OCI-M1 (cell line): Measurements from ENCODE around the gene SP3.

Source experiments
- DNase-seq: peaks from one replicate; lab custom pipeline; 2025; lab: John Stamatoyannopoulos, UW

The SP3 gene

DNA sequence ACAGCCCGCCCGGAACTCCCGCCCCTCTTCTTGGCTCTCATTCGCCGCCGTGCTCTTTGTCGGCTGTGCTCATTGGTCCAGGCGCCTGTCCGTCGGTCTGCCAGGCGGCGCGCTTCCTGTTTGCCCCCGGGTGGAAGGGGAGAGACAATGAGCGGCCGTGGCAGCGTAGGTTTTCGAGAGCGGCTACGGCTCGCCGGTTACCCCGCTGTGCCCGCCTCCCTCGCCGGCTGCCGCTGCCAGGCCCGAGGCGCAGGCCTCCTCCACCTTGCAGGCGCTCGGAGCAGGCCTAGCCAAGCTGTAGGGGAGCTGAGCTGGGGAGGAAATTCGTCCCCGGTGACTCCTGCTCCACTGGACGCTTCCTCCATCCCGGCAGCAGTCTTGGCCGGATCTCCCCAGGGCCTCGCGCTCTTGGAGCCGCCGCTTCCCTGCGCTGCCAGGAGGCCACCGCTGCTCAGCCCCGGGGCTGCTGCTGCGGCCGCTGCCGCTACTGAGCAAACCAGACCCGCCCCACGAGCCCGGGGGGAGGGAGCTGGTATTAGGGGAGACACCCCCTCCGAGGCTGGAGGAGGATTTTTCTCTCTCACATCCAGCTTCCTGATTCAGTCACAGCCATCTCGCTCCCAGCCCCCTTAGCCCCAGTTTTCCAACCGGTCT lies at the start of gene SP3:
TSS of gene SP3 (minus strand) at position 2 of the 654 bp plus-strand sequence. CDS start 202 bp downstream, outside the sequence.
- peak; percentile 96 for DNase-seq

DNA sequence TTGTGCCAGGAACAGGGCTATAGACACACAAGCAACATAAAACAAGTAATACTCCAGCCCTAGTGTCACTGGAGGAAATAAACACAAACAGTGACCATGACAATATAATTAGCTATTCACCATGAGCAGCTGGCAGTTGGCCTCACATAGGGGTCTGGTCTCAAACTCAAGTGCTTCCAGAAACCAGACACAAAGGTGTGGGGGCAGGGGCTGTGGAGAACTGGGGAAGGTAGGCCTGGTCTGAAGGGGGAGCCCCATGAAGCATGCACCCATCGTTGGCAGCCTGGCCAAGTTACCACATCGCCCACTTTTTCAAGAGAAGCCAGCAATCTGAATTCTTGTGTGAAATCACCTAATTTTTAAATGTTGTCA lies 49.5 kb upstream of the SP3 start:
- DNase-seq: no peak

DNA sequence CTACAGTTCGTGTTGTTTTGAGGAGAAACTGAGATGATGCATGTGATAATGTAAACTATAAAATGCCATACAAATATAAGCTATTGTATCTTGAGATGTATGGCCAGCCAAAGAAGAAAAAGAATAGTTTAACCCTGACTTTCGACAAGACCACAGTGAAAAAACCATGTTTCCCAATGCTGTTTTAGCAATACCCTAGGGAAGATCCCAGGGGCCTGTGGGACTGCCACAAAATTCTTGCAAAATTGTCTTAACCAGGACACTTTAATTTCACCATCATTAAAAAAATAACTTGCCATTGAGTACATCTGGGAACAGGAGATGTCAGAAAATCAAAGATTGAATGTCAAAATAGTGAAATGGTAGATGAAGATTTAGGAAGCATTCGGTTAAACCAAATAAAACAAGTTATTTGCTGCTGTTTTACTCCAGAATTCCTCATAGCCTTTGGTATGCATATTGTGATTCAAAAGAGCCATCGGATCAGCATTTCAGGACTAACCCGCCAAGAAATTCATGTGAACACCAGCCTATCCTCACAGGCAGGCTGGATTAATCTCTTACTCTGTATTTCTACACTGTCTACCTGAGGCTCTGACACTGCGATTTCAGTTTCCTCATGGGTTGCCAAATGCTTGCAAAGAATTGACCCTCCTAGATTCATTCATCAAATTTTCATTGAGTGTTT lies 49.0 kb upstream of the SP3 start:
- DNase-seq: no peak

DNA sequence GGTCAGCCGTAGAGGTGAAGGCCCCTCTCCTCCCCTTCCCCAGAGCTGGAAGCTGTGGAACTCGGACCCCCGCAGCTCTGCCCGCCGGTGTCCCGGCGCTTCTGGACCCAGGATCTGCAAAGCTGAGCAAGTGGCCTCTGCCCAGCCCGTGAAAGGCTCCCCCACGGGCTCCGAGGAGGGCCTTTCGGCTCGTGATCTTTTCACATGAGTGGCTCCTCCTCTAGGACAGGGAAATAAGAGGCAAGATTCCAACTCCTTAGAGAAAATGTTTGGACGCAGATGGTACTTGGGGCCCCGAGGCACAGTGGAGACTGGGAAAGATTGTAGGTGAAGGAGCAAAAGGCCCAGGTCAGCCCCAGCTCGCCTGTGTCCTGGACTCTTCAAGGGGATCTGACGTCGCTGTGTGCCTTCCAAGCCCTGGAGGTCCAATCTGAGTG lies 48.2 kb upstream of the SP3 start:
- DNase-seq: no peak

DNA sequence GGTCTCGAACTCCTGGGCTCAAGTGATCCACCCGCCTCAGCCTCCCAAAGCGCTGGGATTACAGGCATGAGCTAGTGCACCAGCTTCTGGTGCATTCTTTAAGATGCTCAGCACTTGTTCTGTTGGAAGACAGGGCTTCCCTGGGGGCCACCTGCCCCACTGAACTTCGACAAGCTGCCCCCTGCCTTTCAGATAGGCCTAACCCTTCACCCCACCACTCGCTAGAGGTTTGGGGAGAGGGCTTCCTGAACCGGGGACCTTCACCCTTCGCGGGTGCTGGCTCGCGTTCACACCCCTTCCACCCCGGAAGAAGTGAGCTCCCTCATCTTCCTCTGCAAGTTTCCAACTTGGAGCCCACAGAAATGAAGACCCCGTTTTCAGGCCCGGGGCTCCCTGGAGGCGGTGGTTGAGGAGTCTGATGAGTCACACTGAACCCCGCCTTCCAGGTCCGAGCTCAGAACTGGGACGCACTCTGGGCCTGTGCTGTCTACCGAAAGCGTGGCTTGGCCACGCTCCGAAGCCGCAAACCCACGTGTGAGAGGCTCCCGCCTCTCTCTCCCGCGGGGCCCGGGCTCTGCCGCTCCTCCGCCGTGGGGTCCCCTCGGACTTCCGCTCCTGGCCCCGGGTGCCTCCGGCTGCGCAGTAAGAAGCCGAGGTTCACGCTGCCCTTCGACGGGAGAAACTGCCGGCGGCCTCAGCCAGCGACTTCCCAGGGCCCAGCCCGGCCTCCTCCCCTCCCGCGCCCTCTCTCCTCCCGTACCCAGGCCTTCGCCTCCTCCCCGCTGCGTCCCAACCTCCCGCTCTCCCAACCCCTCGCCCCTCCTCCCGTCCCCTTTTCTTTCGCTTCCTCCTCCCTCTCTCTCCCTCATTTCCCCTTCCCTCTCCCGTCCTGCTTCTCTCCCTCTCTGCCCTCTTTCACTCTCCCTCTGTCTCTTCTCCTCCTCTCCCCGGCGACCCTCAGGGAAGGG lies 47.5 kb upstream of the SP3 start:
- no peak for DNase-seq

DNA sequence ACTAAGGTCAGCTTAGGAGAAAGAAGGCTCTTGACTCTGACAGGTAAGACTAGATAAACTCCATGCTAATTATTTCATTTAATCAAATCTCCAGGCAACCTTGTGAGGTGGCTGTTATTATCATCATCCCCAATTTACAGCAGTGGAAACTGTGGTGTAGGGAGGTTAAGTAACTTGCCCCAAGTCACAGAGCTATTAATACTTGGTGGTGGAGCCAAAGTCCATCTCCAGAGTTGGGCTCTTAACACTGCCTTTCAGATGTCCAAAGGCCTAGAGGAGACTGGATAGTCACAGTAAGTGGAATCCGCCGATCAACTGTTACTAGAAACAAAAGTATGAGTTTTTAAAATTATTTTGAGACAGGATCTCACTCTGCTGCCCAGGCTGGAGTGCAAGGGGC lies 46.6 kb upstream of the SP3 start:
- no peak for DNase-seq

DNA sequence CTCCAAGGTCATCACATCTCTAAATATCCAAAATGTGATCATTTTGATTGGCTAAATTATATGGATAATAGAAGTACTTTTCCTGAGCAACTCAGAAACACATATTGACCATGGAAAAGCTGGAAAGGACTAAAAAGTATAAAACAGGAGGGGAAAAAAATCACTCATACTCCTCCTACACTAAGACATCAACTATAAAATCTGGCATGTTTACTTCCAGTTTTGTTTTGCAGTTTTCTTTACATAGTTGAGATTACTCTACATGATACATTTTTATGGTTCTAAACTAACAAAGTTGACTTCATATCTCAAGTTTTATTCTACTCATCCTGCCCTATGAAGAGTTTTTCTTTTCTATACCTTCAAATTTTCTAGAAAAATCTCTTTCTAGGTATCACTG lies 46.0 kb upstream of the SP3 start:
- DNase-seq: no peak

DNA sequence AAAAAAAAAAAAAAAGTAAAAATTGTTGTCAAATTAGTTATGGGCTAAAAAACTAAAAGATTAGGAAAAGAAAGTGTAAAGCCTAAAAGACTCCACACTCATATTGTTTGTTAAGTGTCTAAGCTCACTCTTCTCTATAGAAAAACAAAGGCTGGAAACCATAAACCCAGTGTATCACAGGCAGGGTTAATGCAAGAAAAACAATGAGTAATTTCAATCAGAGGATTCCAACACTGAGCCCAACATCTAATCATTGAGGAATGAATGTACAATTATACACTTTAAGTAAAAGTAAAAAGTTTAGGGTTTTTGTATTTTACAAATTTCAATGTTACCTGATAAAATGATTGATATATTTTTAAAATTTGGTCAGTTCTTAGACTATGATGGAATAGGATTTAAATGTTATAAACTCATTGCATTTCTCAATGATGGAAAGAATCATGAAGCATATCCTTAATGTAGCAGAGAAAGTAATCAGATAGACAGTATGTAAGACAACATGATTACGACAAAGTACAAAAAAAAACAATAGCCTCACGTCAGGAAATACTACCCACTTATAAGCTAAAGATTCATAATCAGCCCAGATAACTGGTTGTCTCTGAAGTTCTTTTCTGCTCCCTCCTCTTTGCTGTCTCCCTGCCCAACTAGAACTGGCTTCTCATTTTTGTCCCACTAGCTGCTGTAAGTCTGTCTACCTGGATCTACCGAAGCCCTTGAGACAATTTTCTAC lies 44.5 kb upstream of the SP3 start:
- DNase-seq: no peak

DNA sequence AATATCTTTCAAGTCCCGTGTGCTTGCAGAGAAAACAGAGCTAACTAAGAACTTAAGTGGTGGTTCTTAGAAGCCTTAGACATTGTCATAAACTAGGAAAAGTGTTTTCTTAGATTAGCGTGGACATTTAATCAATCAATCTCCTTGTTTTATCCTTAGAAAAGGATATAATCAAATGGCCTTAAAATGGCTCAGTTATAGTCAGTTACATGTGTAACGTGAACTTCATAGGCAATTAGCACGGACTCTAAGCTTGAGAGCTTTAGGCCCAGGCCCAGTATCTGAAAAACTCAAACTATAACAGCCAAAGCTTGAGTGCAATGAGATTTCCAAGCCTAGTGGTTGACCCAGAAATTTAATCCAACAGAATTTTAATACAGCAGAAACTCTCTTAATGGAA lies 43.5 kb upstream of the SP3 start:
- DNase-seq: no peak

DNA sequence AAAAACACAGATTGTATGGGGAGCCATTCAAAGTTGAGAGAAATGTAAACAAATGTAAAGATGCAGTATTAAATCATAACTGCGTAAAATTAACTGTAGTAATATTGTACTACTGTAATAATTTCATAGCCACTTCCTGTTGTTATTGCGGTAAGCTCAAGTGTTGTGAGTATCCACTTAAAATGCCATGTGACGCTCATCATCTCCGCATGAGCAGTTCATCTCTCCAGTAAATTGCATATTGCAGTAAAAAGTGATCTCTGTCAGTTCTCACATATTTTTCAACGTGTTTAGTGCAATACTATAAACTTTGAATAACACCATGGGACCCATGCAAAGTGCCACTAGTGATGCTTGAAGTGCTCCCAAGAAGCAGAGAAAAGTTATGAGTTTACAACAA lies 41.8 kb upstream of the SP3 start:
- DNase-seq: no peak

DNA sequence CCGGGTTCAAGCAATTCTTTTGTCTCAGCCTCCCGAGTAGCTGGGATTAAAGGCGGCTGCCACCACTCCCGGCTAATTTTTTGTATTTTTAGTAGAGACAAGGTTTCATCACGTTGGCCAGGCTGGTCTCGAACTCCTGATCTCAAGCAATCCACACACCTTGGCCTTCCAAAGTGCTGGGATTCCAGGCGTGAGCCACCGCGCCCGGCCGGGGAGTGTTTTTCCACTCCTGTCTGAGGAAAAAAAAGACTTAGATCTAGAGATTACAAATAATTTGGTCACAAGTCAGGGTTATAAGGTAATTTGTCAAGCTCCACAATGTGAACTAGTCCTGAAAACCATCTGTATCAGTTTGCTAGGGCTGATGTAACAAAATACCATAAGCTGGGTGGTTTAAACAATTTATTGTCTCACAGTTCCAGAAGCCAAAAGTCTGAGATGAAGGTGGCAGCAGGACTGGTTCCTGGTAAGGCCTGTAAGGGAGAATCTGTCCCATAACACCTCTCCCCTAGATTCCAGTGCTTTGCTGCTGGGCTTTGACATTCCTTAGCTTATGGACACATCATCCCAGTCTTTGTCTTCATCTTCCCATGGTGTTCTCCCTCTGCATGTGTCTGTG lies 40.7 kb upstream of the SP3 start:
- no peak for DNase-seq

DNA sequence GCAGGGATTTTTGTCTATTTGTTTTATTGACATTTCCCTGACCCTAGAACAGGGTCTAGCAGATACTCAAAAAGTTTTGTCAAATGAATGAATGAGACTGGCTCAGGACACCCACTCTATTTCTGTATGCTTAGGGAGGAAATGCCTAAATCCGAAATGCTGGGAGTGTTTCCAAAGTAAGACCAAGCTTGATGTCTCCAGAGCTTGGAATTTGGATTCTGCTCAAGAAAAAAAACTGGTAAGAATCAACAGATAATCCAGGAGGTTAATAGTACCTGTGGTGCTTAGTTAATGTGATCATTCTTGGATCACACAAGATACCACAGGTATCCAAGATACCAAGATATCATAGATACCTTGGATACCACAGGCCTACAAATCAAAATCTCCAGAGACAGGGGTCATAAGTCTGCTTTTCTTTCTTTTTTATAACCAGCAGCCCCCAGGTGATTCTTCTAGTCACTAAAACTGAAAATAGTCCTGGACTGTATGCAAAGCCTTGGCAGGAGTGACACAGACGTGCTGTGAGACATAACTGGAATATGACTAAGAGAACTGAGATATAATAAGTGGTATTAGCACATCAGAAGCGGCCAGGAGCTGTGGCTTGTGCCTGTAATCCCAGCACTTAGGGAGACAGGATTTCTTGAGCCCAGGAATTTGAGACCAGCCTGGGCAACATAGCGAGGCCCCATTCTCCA lies 39.9 kb upstream of the SP3 start:
- DNase-seq: no peak

DNA sequence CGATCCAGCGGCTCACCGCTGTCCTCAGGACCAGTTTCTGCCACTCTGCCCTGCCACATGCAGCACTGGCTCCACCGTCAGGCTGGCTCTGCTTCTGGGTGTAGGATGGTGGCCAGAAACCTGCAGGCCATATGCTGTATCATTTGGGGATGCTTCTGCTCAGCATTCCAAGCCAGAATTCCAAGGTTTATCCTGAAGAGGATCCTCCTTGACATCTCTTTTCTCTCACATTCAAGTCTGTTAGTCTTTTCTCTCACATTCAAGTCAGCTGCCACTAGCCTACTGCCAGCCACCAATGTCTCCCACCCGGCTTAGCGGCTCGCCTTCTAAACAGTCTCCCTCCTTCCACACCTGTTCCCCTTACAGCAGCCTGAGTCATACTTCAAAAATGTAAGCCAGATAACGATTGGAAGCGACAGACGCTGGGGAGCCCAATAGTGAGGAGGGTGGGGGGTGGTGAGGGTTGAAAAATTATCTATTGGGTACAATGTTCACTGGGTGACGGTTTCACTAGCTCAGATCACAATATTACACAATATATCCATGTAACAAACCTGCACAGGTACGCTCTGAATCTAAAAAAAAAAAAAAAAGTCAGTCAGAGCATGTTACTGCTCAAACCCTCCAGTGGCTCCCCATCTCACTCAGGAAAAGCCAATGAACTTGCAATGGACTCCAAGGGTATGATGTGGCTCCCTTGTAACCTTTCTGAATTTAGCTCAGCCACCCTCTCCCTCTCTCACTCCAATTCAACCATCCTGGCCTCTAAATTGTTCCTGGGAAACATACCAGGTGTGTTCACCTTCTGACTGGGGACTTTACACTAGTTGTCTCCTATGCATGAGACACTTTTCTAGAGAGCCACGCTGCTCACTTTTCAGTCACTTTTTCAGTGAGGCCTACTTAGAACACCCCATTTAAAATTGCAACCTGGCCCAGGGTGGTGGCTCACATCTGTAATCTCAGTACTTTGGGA lies 38.8 kb upstream of the SP3 start:
- DNase-seq: no peak

DNA sequence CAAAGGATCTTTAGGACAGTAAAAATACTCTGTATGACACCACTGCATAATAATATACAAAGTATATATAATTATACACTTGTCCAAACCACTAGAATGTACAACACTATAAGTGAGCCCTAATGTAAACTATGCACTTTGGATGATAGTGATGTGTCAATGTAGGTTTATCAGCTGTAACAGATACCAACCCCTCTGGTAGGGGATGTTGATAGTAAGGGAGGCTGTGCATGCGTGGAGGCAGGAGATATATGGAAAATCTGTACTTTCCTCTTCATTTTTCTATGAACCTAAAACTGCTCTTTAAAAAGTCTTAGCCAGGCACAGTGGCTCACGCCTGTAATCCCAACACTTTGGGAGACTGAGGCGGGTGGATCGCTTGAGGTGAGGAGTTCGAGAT lies 37.5 kb upstream of the SP3 start:
- no peak for DNase-seq

DNA sequence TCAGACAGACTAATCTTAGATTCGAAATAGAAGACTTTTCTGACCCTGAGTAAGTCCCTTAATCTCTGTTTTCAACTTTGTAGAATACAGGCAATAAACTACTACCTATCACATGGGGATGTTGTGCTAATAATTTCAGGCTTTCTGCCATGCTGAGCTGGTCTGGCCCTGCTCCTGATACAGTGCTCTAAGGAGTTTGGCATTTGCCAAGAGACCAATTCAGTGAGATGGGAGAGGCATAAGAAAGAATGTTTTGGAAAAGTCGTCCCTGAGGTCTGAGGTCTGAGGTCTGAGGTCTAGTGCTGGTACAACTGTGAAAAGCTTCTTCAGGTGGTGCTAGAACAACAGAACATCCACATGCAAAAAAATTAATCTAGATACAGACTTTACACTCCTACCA lies 35.9 kb upstream of the SP3 start:
- no peak for DNase-seq

DNA sequence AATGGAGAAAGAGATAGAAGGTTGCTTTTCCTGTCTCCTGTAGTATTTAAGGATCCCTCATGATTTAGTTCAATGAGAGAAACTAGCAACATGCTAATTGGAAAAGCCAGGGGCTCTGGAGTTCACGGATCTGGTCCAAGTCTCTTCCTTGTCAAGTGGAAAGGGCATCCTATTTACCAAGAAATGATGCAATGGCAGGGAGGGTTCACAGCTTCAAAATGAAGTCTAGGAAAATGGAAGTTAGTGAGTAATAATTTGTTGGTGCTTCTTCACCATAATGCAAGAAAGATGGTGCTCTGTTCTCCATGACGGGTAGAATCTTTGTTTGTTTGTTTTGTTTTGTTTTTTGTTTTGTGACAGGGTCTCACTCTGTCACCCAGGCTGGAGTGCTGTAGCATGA lies 34.6 kb upstream of the SP3 start:
- no peak for DNase-seq

DNA sequence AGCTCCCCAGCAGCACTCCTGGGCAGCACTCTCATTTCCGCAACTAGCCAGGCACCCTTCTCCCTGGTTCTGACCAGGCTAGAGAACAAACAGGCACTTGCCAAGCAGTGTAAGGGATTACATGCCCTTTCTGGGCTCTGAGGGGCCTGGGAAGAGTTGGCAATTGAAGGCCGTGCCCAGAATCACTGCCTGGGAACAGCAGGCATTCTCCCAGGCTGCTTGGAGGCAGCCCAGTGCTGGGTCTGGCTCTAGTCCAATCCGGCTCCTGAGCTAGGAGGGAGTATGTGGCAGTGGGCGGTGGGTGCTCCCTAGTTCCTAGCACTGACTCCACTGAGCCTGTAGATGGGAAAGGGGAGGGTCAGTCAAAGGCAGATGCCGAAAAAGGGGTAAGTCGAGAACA lies 34.1 kb upstream of the SP3 start:
- no peak for DNase-seq

DNA sequence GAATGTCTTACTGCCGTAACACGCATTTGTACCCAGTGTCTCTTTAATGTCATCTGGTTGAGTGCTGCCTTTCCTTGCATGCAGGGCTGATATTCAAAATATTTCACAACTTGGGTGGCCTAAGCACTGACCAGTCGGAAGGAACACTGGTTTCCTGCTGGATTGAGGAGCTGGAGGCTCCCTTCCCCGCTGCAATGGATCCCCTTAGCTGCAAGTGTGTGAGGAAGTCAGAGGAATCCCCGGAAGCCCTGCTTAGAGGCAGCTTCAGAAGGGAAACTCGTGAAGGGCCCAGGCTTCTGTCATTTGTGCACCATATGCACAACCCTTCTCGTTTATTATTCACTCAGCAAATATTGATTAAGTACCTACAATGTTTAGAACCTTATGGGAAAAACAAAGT lies 33.2 kb upstream of the SP3 start:
- DNase-seq: no peak

DNA sequence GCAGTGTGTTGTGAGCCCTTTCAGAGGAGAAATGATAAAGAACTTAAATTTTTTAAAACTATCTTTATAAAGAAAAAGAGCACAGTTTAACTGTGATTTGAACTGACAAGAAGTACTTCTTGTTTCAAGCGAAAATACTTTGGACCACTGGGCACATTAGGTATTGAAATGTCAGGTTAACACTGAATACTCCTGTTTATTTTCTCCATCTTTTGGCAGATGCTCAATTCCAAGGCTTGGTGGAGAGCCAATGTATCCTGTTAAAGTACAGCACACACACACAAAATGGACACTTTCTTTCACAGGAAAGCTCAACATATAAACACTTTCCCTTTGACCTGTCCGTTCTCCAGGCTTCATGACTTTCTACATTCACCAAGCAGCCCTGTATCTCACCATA lies 32.6 kb upstream of the SP3 start:
- DNase-seq: no peak

DNA sequence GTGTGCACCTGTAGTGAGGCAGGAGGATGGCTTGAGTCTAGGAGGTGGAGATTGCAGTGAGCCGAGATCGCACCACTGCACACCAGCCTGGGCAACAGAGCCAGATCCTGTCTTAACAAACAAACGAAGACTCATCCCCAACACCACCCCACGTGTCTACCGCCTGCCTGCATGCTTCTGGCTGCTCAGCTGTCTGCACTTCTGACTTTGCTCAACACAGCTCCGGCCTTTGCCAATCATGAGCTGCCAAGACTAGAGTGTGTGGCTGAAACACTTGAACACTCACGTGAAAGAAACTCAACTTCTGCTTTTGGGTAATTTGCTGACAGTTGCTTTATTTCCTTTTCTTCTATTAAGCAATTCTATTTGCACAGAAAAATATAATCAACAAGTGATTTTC lies 32.1 kb upstream of the SP3 start:
- peak; percentile 73 for DNase-seq
